Ovary (tissue), 3 donors: Measurements from ENCODE around the gene FOXR2.

Source experiments
- CTCF ChIP-seq, 3 donors: fragments of 450-650 bp in 2 of 3; fragments of 200-600 bp in 1 of 3; IDR thresholded peaks; one replicate each; pipeline versions ENCODE4 v1.5.1 to v1.8.0; 2016 to 2022; ENCODE audit warnings: antibody characterized with exemption in 3 of 3, mild to moderate bottlenecking in 1 of 3
- POLR2A ChIP-seq: fragments of 450-650 bp; IDR thresholded peaks from one replicate; pipeline ENCODE4 v1.6.1; 2017; ENCODE audit warnings: antibody characterized with exemption, mild to moderate bottlenecking, moderate library complexity
- donor health status: DM: no; HTN: no; CAD: no.

- TF ChIP-seq CTCF (IDR thresholded peaks at IDR 0.05) (no peak), POLR2A (no peak)
Measured at GRCh38 chrX:55640854-55641253, 17.7 kb downstream of the FOXR2 start.
